HG02763 (cell line): ENCODE results near the gene FREM3.
"Not testable (repeated sequence)": the region's sequence is repeated elsewhere in the genome, so short reads cannot be mapped to it uniquely, and the experiment has no call there.

Source experiments
- ATAC-seq: cut with Tn5 transposase; IDR thresholded peaks from one replicate; pipeline ENCODE4 v1.9.1; 2021; ENCODE audit warnings: mild to moderate bottlenecking, moderate library complexity; ENCODE audit not compliant: unreplicated experiment

The FREM3 gene

DNA sequence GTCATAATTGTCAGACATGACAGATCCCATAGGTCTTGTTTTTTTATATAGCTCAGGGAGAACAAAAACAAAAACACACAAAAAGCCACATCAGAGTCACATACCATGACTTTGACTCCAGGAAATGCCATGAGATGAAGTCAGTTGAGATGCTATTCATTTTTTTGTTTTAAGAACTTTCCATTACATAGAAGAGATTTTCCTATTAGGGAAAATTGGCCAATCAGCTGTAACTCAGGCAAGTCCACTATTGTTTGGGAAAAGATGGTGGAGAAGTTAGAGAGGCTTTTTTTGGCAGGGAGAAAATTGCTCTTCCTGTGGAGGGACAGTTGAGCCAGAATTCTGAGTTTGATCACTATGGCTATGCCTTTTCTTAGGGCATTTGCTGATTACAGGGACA, 114.4 kb downstream of the FREM3 start:
- ATAC-seq = no peak

DNA sequence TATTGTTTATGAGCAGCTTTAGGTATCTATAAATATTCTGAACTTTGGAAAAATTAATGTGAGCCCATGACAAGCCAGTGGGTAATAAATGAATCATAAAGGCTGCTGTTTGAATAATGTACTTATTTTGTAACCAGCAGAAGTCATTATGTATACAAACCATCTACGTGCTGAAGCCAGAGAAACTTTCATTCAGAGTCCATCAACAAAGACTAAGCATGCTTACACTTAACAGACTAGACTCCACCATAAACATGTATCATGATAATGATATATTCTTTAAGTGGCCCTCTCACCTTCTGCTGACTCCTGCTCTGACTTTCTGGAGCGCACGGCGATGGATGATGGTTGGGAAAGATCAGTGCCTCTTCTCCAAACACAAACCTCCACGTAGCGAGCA, 114.9 kb downstream of the FREM3 start:
- no peak for ATAC-seq

DNA sequence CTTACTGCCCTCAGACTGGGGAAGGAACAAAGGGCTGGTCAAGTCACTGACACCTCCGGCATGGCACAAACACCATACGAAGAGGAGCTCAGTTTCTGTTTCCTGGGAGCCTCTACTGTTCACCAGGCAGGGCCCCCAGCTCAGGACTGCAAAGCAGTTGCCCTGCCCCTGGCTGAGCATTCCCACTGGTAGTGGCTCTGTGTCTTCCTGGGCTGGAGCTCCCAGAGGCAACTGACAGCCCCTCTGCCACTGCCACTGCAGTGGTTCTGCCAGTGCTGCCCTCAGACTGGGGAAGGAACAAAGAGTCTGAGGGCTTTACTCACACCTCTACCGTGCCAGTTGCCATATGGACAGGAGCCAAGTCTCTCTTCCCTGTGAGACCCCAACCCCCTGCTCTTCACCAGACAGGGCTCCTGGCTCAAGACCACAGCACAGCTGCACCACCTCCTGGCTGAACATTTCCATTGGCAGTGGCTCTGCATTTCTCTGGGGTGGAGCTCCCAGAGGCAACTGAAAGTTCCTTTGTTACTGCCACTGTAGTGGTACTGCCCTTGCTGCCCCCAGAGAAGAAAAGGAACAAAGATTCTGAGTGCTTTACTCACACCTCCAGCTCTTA, 119.0 kb downstream of the FREM3 start:
- no peak for ATAC-seq

DNA sequence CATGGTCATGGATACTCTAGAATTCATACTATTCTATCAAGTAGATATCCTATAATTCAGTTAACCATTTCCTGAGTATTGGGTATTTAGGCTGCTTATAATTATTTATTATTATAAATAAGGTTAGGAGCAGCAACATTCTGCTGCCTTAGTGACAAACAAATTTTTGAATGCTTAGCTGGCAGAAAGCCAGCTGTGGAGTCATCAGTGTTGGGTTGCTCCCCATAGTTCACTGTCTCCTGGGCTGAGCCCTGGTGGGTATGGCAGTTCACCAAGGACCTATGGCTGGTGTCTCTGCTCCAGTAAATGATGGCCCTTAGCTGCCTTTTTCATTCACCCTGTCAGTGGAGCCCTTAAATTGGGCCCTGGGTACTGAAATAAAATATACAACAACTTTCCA, 125.1 kb downstream of the FREM3 start:
- ATAC-seq = no peak

DNA sequence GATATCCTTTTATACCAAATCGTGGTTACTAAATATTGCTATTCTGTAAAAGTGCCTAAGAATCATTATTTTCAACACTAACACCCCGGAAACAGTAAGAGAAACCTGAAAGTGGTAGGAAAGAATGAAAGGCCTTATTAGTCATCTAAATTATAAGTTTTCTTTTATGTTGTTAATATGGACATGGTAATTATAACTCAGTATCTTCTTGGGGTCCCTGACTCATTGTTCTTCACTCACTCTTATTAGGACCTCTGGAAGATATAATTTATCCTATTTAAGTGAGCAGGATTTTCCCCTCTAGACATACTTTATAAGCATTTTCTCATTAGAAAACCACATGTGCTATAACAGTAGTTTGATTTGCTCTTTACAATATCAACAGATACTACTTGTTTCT, 136.0 kb downstream of the FREM3 start:
- no peak for ATAC-seq

DNA sequence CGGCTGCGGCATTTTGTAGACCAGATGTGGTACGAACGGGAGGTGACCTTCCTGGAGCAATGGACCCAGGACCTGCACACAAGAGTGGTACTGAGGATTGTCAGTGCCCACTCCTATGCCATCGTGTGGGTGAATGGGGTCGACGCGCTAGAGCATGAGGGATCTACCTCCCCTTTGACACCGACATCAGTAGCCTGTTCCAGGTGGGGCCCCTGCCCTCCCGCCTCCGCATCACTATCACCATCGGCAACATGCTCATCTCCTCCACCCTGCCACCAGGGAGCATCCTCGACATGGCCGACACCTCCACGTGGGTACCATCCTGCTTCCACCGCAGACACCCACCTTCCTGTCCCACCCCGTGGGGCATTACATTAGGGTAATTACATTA, 140.7 kb downstream of the FREM3 start:
- peak; percentile 2 for ATAC-seq

DNA sequence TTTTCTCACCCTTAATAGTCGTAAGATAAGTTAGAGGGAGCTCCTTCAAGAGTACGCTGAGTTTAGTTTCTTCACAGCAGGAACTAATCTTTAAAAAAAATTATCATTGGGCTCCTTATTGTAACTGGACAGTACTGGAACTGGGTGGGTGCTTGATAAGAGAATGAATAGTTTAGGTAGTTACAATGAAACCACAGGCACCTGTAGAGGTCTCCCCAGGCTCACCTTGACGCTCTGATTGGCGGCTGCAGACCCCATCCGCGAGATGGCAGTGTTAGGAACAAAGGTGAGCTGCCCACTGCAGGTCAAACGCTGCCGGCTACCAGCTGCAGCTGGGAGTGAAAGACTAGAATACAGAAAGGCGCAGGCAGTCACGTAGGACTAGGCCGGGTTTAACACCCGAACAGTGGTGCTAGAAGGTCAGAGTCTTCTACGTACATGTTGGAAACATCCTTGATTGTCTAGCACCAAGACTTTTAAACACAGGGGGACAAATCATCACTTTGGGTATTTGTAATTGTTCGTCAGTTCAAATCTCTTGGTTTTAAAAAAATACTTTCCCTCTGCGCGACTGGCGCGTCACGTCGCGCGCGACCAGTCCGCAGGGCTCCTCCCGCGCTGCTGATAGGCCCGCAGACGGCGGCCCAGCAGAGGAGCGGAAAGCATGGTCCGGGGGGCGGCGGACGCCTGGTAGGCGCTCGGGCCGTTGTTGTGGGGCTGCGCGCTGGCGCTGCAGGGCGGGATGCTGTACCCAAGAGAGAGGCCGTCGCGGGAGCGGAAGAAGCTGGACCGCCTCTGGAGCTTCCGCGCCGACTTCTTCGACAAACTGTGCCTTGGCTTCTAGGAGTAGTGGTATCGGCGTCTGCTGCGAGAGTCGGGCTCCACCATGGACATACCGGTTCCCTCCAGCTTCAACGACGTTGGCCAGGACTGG, 141.4 kb downstream of the FREM3 start:
- ATAC-seq = peak; percentile 91

DNA sequence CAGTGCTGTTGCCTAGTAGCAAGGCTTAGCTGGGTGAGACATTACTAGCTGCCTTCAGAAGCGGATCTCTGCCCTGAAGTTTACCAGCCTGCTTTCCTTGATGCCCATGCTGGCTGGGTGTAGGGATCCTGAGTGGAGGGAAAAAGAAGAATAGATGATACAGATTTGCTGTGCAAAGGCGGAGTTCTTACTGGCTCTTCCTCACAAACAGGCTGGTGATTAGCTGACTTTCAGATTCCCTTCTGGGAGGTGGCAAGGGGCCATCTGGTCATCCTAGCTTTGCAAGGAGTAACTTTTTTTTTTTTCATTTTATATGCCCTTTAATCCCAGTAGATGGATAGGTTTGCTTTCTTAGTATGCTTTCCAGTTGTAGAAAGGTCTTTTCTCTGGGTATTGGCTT, 142.2 kb downstream of the FREM3 start:
- ATAC-seq = no peak

DNA sequence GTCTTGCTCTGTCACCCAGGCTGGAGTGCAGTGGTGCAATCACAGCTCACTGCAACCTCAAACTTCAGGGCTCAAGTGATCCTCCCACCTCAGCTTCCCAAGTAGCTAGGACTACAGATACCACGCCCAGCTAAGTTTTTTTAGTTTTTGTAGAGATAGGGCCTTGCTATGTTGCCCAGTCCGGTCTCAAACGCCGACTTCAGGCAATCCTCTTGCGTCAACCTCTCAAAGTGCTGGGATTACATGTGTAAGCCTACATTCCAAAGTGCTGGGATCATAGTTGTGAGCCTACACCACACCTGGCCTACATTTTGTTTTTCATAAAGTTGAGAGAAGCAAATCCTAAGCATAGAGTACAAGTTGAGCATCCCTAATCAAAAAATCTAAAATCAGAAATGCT, 144.8 kb downstream of the FREM3 start:
- no peak for ATAC-seq

DNA sequence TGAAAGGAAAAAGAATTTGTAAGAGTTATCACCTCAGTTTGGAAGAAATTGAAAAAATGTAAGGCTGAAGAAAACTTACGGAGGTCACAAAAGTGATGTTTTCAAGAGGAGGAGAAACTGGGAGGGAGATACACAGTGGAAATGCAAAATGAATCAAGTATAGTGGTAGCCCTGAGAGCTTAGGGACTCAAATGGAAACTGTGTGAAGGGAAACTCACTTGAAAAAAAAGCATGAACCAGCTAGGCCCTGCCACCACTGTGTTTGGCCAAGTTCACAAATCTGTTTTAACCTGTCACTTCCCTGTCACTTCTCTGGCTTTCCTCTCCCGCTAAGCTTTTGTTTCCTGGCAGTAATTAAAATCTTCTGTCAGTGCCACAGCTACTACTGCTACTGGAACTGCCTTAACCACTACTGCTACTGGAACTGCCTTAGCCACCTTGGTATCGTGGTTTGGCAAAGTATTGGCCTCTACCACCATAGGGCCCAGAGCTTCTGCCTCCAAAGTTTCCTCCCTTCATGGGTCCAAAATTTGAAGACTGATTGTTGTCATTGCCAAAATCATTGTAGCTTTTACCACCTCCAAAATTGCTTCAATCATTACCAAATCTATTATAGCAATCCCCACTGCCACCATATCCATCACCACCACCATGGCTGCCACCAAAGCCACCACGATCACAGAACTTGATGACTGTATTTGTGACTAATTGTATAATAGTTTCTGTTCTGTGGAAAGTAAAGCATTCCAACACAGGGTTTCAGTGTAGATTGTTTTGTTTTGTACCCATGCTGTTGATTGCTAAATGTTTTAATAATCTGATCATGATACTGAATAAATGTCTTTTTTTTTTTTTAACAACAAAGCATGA, 145.5 kb downstream of the FREM3 start:
- ATAC-seq = peak; percentile 48

DNA sequence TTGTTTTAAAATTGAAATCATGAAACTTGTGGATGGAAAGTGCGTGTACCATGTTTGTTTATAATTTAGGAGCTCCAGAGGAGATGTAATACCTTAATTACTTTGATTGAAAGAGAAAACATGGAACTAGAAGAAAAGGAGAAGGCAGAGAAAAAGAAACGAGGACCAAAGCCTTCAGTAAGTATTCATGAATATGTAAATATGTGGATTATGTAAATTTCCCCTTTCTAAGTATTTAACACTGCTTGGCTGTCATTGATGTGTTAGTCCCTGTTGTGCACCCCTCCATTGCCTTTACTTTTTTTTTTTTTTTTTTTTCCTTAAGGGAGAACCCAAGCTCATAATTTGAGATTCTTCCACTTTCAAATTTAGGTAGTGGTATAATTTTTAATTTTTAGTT, 150.5 kb downstream of the FREM3 start:
- no peak for ATAC-seq

DNA sequence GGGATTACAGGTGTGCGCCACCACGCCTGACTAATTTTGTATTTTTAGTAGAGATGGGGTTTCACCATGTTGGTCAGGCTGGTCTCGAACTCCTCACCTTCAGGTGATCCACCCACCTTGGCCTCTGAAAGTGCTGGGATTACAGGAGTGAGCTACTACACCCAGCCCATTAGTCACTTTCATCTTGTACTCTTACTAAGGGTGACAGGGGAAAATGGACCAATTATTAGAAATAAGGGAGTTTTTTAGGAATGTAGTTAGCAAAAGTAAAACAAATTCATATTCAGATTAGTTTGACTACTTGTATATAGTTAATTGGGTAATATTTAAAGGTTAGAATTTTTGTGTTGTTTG, 160.8 kb downstream of the FREM3 start:
- no peak for ATAC-seq

DNA sequence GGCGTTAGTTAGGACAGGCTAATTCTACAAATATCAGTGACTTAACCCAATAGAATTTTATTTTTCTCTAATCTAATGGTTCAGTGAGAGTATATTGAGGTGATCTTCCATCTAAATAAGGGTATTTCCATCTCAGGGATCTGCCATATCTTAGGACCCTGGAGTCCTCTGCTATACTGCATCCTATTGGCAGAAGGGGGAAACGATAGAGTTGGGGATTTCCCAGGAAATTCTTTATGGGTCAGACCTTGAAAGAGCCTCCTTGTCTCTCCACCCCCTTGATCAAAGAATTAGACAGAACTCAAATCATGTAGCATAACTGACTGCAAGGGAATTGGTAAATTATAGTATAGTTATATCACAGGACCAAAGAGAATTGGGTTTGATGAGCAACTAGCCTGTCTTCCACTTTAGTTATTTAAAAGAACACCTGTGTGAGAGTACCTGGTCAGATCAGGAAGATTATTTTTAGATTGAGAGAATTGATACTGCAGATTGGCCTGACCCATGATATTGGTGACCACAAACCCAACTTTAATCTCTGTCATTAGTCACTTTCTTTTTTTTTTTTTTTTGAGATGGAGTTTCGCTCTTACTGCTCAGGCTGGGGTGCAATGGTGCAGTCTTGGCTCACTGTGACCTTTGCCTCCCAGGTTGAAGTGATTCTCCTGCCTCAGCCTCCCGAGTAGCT, 161.4 kb downstream of the FREM3 start:
- ATAC-seq = no peak

DNA sequence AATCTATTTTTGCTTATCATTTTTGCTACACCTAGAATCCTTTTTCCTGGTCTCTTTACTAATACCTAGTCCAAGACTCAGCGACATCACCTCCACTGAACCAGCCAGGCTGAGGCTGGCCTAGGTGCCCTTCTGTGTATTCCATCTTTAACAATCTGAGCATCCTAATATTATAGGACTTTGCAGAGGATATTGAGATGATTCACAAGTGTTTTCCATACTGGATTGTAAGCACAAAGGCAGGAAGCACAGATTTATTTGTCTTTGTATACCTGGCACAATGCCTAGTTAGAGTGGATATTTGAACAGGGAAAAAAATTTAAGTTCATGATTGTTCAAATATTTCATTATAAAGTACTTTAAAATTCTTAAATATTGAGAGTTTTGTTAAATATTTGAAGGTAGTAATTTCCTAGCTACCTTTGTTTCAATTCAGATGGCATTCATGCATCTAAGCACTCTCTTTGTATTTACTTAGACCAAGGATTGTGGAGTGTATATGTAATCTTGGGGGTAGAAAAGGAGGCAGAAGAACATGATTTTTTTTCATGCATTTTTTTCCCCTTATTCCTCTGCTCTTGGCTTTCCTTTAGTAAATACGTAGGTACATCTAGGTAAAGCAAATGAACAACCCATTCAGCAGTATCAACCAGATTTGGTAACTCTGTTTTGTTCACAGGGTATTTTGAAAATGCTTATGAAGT, 168.5 kb downstream of the FREM3 start:
- no peak for ATAC-seq

DNA sequence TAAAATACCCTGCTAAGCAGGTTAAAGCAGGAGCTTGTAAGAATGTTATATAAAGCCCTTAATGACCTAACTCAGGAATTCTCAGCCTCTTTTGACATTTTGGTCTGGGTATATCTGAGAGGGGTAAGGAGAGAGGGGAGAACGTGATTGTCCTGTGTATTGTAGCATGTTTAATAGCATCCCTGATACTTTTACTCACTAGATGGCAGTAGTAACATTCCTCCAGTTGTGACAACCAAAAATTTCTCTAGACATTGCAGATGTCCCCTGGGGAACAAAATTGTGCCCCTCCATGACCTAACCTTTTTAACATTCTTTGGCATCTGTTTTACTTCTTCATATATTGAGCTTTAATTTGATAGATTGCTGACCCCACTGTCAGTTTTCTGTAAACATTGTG, 169.1 kb downstream of the FREM3 start:
- no peak for ATAC-seq

DNA sequence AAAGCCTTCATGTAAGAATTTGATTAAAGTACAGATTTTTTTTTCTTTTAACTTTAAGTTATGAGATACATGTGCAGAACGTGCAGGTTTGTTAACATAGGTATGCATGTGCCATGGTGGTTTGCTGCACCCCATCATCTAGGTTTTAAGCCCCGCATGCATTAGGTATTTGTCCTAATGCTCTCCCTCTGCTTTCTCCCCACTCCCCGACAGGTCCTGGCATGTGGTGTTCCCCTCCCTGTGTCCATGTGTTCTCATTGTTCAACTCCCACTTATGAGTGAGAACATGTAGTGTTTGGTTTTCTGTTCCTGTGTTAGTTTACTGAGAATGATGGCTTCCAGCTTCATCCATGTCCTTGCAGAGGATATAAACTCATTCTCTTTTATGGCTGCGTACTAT, 172.4 kb downstream of the FREM3 start:
- not testable (repeated sequence) for ATAC-seq
